A549 (cell line): ENCODE results near the gene VPS45.

ENCODE experiments used
- EP300 ChIP-seq, 2 experiments: fragments of >200 bp; sonication (Bioruptor Twin); formaldehyde crosslinking; IDR thresholded peaks; 2 replicates in 1 of 2; 3 replicates in 1 of 2; pipeline ENCODE4 v1.6.1; 2016 to 2017
- GATA3 ChIP-seq: IDR thresholded peaks from 2 replicates; pipeline ENCODE4 v1.6.1; 2012; ENCODE audit warnings: borderline replicate concordance
- JUN ChIP-seq, 2 experiments: fragments of >200 bp; sonication (Bioruptor Twin); formaldehyde crosslinking; IDR thresholded peaks; 2 replicates in 1 of 2; 3 replicates in 1 of 2; pipeline ENCODE4 v1.6.1; 2016 to 2017
- RAD21 ChIP-seq, 2 experiments: fragments of >200 bp in 1 of 2; sonication (Bioruptor Twin) in 1 of 2; formaldehyde crosslinking in 1 of 2; IDR thresholded peaks in 1 of 2; conservative IDR thresholded peaks in 1 of 2; 2 replicates in 1 of 2; 3 replicates in 1 of 2; pipeline ENCODE4 v1.6.1; 2012 to 2018; ENCODE audit warnings: inconsistent platforms in 1 of 2
- TF ChIP-seq, protein P1 (sequence below): fragments of >200 bp; sonication (Bioruptor Twin); formaldehyde crosslinking; IDR thresholded peaks from 3 replicates; pipeline ENCODE4 v1.6.1; 2016
- TF ChIP-seq, protein P2 (sequence below): fragments of >200 bp; sonication (Bioruptor Twin); formaldehyde crosslinking; IDR thresholded peaks from 3 replicates; pipeline ENCODE4 v1.5.1; 2016
- TF ChIP-seq, protein P3 (sequence below): fragments of 250-450 bp; sonication (Bioruptor Pico); IDR thresholded peaks from 2 replicates; pipeline ENCODE4 v1.5.0; 2021; ENCODE audit warnings: mild to moderate bottlenecking, moderate library complexity, borderline replicate concordance

DNA sequence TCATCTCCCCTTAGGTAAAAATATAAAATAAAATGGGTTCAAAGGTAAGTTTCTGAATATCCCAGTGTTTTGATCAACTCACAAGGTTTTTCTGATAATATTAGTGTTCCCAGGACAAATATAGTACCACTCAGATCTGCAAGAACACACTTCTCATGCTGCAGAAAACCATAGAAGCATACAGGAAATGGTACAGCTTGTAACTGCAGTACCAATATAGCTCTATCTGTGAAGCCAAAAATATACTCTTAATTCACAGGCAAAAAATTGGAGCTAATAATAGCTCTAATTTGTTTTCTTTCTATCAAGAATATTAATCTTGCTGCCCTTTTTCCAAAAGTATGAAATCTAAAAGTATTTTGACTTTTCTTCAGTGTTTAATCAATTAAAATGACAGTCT, 13.2 kb downstream of the VPS45 start:
- TF ChIP-seq RAD21 (conservative IDR thresholded peaks at IDR 0.05 in 1 of 2, IDR thresholded peaks at IDR 0.05 in 1 of 2) (no peak), JUN (IDR thresholded peaks at IDR 0.05) (no peak), GATA3 (no peak), EP300 (IDR thresholded peaks at IDR 0.05) (no peak)
- TF ChIP-seq, protein P1, sequence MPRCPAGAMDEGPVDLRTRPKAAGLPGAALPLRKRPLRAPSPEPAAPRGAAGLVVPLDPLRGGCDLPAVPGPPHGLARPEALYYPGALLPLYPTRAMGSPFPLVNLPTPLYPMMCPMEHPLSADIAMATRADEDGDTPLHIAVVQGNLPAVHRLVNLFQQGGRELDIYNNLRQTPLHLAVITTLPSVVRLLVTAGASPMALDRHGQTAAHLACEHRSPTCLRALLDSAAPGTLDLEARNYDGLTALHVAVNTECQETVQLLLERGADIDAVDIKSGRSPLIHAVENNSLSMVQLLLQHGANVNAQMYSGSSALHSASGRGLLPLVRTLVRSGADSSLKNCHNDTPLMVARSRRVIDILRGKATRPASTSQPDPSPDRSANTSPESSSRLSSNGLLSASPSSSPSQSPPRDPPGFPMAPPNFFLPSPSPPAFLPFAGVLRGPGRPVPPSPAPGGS, result no peak
- TF ChIP-seq, protein P2, sequence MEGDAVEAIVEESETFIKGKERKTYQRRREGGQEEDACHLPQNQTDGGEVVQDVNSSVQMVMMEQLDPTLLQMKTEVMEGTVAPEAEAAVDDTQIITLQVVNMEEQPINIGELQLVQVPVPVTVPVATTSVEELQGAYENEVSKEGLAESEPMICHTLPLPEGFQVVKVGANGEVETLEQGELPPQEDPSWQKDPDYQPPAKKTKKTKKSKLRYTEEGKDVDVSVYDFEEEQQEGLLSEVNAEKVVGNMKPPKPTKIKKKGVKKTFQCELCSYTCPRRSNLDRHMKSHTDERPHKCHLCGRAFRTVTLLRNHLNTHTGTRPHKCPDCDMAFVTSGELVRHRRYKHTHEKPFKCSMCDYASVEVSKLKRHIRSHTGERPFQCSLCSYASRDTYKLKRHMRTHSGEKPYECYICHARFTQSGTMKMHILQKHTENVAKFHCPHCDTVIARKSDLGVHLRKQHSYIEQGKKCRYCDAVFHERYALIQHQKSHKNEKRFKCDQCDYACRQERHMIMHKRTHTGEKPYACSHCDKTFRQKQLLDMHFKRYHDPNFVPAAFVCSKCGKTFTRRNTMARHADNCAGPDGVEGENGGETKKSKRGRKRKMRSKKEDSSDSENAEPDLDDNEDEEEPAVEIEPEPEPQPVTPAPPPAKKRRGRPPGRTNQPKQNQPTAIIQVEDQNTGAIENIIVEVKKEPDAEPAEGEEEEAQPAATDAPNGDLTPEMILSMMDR, result no peak
- TF ChIP-seq, protein P3, sequence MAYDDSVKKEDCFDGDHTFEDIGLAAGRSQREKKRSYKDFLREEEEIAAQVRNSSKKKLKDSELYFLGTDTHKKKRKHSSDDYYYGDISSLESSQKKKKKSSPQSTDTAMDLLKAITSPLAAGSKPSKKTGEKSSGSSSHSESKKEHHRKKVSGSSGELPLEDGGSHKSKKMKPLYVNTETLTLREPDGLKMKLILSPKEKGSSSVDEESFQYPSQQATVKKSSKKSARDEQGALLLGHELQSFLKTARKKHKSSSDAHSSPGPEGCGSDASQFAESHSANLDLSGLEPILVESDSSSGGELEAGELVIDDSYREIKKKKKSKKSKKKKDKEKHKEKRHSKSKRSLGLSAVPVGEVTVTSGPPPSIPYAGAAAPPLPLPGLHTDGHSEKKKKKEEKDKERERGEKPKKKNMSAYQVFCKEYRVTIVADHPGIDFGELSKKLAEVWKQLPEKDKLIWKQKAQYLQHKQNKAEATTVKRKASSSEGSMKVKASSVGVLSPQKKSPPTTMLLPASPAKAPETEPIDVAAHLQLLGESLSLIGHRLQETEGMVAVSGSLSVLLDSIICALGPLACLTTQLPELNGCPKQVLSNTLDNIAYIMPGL (CRISPR knock-in tag), result no peak
